Measurements from ENCODE around the gene ZSWIM5.
"Not testable (repeated sequence)": the region's sequence is repeated elsewhere in the genome, so short reads cannot be mapped to it uniquely, and the experiment has no call there.

The ZSWIM5 gene

DNA sequence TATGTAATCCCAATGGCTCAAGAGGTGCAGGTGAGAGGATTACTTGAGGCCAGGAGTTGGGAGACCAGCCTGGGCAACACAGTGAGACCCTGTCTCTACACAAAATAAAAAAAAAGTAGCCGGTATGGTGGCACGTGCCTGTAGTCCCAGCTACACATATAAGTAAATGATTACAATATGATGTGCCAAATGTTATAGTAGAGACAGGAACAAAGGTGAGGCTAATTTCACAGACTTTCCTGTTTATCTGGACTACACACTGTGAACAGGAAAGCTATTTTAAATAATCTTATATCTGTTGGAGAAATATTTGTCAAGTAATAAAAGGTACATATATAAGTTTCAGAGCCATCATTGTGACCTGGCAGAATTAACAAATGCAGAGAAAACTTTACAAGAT lies 116.7 kb downstream of the ZSWIM5 start:
- no peak for DNase-seq (ENCODE audit: low read depth)

DNA sequence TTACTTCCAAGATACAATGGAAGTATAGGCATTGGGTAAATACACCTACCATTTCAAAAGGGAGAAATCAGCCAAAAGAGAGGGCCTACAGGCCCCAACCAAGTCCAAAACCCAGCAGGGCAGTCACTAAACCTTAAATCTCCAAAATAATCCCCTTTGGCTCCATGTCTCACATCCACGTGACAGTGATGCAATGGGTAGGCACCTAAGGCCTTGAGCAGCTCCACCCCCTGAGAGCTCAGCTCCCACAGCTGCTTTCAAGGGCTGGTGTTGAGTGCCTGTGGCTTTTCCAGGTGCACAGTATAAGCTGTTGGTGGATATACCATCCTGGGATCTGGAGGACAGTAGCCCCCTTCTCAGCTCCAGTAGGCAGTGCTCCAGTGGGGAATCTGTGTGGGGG lies 121.8 kb downstream of the ZSWIM5 start:
- DNase-seq (ENCODE audit: low read depth): no peak

DNA sequence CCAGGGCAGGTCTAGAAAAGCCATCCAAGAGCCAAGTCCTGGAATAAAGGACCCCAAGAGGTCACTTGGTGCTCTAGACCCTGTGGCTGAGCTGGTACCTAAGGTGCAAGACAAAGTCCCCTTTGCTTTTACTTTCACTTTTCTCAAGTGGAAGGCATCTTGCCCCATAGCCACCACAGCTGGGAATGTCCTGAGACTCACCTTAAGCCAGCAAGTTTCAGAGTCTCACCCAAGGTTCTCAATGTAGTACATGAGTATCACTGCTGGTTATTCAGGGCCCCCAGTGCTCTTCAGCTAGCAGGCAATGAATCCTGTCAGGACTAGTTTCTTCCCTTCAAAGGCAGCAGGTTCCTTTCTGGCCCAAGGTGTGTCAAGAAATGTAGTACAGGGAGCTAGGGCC lies 126.9 kb downstream of the ZSWIM5 start:
- no peak for DNase-seq (ENCODE audit: low read depth)

DNA sequence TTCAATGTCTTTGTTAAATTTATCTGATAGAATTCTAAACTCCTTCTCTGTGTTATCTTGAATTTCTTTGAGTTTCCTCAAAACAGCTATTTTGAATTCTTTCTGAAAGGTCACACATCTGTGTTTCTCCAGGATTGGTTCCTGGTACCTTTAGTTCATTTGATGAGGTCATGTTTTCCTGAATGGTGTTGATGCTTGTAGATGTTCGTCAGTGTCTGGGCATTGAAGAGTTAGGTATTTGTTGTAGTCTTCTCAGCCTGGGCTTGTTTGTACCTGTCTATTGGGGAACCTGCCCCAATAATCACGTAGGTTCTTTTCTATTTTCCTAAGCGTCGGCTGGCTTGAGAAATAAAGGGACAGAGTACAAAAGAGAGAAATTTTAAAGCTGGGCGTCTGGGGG lies 129.4 kb downstream of the ZSWIM5 start:
- DNase-seq (ENCODE audit: low read depth): not testable (repeated sequence)

DNA sequence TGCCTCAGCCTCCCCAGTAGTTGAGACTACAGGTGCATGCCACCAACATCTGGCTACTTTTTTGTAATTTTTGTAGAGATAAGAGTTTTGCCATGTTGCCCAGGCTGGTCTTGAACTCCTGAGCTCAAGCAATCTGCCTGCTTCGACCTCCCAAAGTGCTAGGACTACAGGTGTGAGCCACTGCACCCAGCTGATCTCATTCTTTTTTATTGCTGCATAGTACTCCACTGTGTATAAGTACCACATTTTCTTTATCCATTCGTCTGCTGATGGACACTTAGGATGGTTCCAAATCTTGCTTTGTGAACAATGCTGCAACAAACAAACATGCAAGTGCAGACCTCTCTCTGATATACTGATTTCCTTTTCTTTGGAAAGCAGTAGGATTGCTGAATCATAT lies 134.8 kb downstream of the ZSWIM5 start:
- no peak for DNase-seq (ENCODE audit: low read depth)

DNA sequence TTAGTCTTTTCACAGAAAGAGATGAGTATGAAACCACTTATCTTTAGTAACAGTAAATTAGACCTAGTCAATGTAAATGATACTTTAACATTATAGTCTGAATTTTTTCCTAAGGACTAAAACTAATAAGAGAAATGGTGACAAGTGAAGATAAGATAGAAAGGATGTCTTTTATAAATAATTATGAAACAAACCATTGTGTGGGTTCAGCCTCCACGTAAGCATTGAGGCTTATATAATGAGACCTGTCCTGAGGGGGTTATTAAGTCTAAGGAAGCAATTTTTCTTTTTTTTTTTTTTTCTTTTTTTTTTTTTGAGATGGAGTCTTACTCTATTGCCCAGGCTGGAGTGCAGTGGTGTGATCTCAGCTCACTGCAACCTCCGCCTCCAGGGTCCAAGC lies 138.6 kb downstream of the ZSWIM5 start:
- DNase-seq (ENCODE audit: low read depth): no peak

DNA sequence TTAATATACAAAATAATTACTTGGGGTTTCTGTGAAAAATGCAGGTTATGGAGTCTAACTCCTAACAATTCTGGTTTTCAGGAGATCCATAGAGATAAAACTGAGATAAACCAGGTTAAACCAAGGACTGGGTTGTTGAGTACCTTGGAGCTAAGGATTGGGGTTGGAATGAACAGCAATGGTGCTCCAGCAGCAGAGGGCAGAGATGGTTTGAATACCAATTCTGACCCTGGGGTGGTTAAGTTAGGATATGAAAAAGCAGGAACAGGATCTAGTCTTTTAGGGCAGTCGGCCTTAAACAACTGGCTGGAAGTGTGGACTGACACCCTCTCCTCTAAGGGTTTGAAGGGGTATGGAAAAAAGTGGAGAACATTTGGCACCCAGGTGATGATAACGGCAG lies 141.3 kb downstream of the ZSWIM5 start:
- no peak for DNase-seq (ENCODE audit: low read depth)

DNA sequence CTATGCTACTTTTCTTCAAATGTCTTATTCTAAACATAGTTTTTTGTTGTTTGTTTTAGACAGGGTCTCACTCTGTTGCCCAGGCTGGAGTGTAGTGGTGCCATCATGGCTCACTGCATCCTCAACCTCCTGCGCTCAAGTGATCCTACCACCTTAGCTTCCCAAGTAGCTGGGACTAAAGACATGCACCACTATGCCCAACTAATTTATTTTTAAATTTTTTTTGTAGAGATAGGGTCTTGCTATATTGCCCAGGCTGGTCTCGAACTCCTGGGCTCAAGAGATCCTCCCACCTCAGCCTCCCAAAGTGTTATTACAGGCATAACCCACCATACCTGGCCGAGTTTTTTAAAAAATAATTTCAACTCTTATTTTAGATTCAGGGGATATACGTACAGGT lies 143.9 kb downstream of the ZSWIM5 start:
- not testable (repeated sequence) for DNase-seq (ENCODE audit: low read depth)

DNA sequence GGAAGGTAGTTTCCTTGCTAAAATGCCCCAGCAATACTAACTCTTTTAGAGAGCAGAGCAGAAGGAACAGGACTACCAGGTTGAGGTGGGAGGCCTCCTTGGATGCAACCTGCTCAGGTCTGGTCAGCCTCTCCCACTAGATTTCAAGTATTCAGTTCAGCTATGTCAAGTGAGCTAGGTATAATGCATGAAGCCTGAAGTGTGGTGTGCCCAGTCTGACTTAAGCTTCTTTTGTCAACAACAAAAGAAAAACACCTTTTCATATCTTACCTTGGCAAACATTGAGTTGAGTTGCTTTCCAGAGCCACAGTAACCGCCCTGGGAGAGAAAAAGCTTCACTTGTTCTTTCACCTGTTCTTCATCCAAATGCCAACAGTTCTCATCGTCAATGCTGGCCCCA lies 146.6 kb downstream of the ZSWIM5 start:
- DNase-seq (ENCODE audit: low read depth): no peak

DNA sequence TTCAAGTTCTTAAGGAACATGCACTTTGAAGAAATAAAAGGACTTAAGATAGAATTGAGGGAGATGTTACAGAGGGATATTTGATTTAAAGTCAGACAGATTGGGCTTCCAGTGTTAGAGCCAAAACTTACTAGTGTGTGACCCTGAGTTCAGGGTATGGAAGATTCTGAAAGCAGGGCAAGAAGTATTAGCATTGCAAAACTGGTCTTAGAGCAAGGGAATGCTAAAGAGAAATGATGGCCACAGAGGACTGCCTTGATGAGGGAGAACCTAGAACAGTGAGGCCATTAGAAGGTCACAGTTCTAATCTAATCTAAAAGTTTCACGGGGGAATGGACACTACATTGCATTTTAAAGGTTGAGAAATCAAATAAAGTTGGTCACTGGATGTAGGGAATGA lies 148.9 kb downstream of the ZSWIM5 start:
- no peak for DNase-seq (ENCODE audit: low read depth)

DNA sequence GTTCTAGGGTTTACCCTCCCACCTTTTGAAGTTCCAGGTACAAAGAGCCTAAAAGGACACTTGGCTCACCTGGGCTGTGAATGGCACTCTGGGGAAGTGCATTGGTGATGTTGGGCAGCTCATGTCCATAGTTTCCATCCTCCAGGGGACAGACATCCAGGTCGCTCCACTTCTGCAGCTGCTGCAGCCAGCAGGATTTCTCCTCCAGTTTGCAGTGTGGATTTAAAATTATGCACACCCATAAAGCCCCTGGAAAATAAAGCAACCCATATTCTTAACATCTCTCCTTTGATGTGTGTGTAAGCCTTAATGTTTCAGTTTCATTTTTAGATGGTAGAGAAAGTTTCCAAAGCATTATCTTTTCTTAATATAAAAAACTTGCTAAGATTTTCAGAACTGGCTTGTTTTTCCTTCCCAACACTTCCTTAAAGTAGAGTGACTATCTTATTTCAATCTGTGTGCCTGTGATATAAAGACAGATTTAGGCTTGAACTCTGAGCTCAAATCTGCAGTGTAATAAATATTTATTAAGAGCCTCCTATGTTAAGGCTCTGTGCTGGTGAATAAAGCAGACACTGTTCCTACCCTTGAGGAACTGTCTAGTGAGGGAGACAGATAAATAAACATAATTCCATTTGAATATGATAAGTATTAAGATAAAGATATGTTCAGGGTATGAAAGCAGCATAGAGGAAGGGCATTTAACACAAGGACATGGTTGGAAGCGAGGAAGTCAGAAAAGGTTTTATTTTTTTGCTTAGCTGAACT lies 155.2 kb downstream of the ZSWIM5 start:
- no peak for DNase-seq (ENCODE audit: low read depth)

DNA sequence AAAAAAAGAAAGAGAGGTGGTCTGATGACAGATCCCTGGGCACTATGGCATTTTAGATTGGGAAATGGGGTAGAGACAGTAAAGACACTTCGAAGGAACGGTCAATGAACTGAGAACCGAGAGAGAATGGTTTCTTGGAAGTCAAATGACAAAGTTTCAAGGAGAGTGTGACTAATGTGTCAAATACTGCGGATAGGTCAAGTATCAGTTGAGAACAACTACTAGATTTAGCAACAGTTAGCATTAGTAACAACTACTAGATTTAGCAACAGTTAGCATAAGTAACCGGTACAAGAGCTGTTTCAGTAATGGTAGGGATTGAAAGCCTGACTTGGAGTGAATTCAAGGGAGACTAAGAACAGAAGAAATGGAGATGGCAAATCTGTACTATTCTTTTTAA lies 159.4 kb downstream of the ZSWIM5 start:
- DNase-seq (ENCODE audit: low read depth): no peak

DNA sequence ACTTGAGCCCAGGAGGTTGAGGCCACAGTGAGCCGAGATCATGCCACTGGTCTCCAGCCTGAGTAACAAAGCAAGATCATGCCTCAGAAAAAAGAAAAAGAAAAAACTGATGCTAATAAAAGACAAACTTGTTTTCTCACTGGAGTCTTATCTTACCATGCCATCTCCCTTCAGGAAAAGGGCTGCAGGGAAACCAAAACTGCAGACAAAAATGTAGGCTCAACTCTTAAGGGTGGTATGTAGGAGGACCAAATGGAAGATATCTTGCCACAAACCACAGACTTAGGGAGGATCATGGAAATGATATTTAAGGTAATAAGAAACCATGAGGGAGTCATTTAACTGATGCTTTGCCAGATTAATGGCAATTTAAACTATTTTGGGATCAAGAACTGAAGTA lies 161.5 kb downstream of the ZSWIM5 start:
- no peak for DNase-seq (ENCODE audit: low read depth)

DNA sequence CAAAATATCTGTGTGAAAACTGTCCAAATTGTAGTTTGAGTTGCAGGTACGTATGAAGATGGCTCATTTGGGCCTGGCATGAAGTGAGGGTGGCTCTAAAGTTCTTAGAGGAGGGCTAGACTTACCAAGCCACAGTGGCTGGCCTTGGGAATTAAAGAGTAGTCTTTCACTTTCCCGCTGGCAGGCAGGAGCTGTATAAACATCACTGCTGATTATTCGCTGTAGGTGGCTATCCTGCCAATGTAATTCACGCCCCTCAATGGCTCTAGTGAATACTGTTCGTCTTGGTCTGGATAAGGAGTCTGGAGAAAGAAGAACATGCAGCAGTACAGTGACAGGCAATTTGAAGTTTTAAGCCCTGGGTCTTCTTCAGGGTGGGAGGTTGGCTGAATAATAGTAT lies 163.3 kb downstream of the ZSWIM5 start:
- no peak for DNase-seq (ENCODE audit: low read depth)

DNA sequence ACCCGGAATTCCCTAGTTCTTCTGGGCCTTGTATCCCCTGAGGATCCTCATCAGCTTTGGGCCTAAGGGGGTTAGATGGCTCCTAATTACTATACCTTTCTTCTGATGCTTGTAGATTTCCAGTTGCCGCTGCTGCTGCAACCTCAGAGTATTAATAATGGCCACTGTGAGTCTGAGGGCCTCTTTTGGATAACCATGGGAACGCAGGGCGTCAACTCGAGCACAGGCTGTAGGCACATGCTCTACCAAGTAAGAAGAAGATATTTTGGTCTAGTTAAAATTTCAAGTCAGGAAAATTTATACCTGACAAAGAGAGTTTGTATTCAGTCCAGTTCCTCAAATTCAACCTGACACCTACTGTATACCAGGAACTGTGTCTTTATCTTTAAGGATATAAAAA lies 166.1 kb downstream of the ZSWIM5 start:
- DNase-seq (ENCODE audit: low read depth): no peak

DNA sequence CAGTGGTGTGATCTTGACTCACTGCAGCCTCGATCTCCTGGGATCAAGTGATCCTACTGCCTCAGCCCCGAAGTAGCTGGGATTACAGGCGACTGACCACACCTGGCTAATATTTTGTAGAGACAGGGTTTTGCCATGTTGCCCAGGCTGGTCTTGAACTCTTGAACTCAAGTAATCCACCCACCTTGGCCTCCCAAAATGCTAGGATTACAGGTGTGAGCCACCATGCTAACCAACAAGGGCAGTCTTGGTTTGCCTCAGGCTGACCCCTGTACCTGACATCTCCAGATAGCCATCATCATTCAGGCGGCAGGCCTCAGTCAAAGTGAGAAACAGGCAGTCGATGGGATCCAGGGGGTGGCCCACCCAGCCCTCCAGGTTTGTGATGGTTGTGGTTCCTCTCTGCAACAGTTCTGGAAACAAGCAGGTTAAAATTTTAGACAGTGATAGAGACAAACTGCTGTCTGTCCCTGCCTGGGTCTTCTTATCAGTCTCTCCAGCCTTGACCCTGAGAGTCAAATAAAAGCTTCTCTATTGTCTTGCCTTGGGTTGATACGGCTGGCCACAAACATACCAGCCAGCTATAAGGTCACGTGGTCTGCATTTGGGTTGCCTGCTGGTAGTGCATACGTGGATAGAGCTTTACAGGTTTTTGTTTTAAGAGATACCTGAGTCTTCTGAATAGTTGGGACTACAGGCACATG lies 167.6 kb downstream of the ZSWIM5 start:
- no peak for DNase-seq (ENCODE audit: low read depth)

DNA sequence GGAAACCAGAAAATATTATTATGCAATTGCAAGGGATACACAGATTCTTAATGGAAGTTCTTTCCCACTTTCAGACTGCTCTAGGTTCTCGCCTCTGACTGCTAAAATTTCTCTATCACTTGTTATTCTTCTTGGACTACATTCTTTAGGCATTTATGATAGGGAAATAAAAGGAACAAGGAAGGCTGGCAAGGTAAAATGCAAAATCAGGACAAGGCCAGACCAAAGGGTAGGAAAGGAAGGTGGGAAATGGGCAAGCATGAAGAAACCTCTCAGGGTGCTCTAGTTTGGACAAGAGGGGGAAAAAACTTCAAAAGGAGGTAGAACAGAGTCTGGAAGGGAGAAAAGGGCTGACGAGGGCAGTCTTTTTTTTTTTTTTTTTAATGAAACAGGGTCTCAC lies 168.2 kb downstream of the ZSWIM5 start:
- DNase-seq (ENCODE audit: low read depth): no peak

DNA sequence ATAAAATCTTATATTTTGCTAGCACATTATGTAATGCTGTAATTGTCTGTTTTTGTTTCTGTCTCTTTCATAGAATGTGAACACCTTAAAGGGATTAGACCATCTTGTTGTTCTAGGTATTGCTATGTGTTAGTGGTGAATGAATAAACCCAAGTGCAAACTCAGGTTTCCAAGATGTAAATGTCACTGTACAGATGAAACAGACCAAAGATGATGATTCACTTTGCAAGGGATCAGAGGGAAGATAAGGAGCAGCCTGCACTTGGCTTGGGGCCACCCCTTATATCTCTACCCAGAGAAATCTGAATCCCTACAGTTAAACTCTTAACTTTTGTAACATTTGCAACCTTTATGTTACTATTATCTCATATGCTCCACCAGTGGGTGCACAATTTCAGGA lies 168.9 kb downstream of the ZSWIM5 start:
- no peak for DNase-seq (ENCODE audit: low read depth)

DNA sequence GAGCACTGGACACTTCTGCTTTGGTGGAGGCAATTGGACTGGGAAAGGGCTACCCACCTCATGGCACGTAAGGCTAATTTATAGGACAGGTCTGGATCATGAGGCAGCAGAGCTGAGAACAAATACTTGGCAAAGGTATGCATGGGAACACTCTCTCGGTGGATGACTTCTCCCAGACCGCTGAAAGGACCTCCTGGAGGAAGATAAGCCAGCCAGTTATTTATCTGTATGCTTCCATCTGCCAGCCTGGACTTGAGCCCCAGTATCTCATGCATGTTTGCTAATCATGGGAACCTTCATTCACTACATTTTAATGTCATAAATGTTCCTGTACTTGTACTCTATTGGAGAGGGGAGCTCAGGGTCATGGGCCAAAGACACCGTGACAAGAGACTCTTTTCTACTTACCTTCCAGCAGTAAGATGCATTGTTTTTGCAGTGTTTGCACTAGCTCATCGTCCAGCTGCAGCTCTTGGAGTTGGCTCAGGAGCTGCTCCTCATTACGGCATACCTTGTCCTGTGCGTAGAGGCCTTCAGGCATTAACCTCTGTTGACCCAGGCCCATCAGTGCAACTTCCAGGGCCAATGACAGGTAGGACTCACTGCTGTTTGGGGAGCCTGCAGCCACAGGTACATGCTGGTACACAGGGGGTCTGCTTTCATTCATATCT lies 170.6 kb downstream of the ZSWIM5 start:
- no peak for DNase-seq (ENCODE audit: low read depth)

DNA sequence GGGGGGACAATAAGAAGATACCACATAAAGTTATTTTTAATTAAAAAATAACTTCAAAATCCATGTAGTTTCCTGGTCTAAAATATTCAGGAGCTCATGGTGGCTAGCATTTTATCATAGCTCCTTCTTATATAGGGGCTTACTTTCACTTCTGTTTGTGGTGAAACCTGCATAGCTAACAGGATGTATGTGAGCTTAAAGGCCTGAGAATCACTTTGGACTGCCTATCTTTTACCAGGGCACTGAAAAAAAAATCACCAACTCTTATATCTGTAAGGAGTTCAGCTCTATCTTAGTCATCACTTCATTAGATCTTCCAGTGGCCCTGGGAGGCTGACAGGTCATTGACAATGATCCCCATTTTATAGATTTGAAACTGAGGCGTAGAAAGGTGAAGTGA lies 173.0 kb downstream of the ZSWIM5 start:
- no peak for DNase-seq (ENCODE audit: low read depth)

DNA sequence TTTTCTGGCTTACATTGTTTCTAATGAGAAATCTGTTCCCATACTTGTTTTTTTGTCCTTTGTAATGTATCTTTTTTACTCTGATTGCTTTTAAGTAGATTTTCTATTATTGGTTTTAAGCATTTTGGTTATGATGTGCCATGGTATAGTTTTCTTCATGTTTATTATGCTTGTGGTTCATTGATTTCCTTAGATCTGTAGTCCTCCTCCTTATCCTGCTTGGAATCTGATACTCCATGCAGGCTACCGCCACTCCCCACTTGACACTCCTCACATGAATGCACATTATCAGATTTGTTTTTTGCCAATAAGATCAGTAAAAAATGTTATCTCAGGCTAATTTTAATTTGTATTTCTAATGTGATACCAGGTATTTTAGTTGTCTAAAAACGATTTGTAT lies 173.6 kb downstream of the ZSWIM5 start:
- DNase-seq (ENCODE audit: low read depth): no peak

DNA sequence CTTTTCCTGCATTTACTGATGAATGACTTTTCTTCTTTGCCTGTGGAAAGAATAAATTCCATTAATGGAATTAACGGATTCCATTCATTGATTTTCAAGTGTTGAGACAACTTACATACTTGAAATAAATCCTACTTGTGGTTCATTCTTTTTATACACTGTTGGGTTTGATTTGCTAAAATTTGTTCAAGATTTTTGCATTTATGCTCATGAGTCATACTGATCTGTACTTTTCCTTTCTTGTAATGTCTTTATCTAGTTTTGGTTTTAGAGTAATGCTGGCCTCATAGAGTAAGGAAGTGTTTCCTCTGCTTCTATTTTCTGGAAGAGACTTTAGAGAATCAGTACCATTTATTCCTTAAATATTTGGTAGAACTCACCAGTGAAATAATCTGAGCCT lies 180.0 kb downstream of the ZSWIM5 start:
- DNase-seq (ENCODE audit: low read depth): no peak

DNA sequence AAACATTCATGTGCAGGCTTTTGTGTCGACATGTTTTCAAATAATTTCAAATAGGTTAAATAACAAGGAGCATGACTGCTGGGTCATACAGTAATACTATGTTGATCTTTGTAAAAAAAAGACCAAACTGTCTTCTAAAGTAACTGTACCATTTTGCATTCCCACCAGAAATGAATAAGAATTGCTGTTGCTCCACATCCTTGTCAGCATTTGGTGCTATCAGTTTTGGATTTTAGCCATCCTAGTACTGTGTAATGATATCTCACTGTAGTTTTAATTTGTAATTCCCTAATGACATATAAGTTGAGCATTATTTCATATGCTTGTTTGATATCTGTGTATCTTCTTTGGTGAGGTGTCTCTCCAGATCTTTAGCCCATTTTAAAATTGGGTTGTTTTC lies 182.7 kb downstream of the ZSWIM5 start:
- no peak for DNase-seq (ENCODE audit: low read depth)
